Measurements from ENCODE around the gene CYP4F12. TPM values are rescaled to one million over a fixed set of nuclear protein-coding genes. Genes with fewer than 3 reads are reported as not detected.

Gene CYP4F12
- total RNA-seq, 1 experiment from 2014 or later, result not detected

DNA sequence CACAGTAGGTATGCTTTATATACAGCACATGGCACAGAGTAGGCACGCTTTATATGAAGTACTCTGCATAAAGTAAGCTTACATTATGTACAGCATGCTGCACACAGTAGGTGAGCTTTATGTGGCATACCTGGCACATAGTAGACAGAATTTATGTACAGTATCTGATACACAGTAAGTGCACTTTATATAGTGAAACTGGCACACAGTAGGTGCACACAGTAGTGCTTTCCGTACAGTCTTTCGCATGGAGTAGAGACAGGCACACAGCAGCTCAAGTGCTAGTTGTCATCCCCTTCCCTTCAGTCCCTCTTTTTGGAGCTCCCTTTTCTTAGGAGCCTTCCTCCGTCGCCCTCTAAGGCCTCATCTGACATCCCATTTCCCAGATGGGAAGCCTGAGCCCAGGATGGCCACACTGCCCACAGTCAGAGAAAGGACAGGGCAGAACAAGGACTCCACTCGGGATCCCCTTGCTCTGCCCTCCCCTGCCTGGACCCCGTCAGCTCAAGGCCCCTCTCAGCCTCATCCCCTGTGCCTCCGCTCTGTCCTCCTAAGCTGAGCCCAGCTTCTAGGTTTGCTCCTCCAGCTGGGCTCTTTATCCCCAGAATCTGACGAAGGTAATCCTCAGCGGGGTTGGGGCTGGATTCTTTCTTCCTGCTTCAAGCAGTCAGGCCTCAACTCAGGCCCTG, 852 bp upstream of the CYP4F12 start:
- intact Hi-C loops (cut with micrococcal nuclease), result no loop called here
- no peak overlapping the region for H3K27ac ChIP-seq (ENCODE audit: low read length)
- no peak for ATAC-seq

DNA sequence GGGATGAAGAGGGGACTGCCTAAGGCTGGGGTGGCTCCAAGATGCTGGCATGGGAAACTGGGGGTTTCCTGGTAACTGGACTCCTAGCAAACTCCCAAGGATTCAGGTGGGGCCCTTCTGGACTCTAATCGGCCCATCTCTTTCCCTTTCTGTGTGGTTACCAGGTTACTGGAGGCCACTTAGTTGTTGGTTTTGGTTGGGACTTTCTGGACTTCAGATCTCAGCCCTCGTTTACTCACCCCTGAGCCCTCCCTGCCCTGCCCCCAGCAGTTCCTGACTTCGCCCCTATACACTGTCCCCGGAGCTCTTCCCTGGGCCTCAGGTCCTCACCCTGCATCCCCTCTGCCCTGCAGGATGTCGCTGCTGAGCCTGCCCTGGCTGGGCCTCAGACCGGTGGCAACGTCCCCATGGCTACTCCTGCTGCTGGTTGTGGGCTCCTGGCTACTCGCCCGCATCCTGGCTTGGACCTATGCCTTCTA, 328 bp downstream of the CYP4F12 start:
- Histone ChIP-seq H3K9ac (ENCODE audit: low read length) (no peak overlapping the region), H3K9me3 (ENCODE audit: low read length) (no peaks in the 10 kb centered on the region), H2AFZ (ENCODE audit: low read length) (no peak overlapping the region), H3K79me2 (ENCODE audit: low read length) (no peaks in the 10 kb centered on the region), H3K4me2 (ENCODE audit: low read length) (no peak overlapping the region), H3K27ac (ENCODE audit: low read length) (no peak overlapping the region), H3K4me3 (ENCODE audit: low read length) (no peak overlapping the region), H3K9me2 (replicated peaks; ENCODE audit: low read length) (no peaks in the 10 kb centered on the region), H3F3A (ENCODE audit: low read length, unreplicated experiment) (no peaks in the 10 kb centered on the region), H4K20me1 (ENCODE audit: low read length) (no peaks in the 10 kb centered on the region), H3K4me1 (ENCODE audit: insufficient read depth, low read length) (peaks cover 7% of the 10 kb centered on the region; the same call in 1 of the 2 replicates), H3K36me3 (ENCODE audit: low read depth, low read length) (no peaks in the 10 kb centered on the region), H3K27me3 (ENCODE audit: low read length) (no peaks in the 10 kb centered on the region)
- ChIA-PET POLR2A (ENCODE audit: unreplicated experiment) (no interaction called here), CTCF (no interaction called here)
- no peak for DNase-seq
- BruUV-seq (replicated peaks), result no TSS peak
- ATAC-seq, result no peak
- TF ChIP-seq EZH2phosphoT487 (IDR thresholded peaks at IDR 0.05; ENCODE audit: borderline replicate concordance, low read length) (no peak), EZH2 (IDR thresholded peaks at IDR 0.05; ENCODE audit: low read length, unreplicated experiment) (no peak)
- TF ChIP-seq, protein P1, sequence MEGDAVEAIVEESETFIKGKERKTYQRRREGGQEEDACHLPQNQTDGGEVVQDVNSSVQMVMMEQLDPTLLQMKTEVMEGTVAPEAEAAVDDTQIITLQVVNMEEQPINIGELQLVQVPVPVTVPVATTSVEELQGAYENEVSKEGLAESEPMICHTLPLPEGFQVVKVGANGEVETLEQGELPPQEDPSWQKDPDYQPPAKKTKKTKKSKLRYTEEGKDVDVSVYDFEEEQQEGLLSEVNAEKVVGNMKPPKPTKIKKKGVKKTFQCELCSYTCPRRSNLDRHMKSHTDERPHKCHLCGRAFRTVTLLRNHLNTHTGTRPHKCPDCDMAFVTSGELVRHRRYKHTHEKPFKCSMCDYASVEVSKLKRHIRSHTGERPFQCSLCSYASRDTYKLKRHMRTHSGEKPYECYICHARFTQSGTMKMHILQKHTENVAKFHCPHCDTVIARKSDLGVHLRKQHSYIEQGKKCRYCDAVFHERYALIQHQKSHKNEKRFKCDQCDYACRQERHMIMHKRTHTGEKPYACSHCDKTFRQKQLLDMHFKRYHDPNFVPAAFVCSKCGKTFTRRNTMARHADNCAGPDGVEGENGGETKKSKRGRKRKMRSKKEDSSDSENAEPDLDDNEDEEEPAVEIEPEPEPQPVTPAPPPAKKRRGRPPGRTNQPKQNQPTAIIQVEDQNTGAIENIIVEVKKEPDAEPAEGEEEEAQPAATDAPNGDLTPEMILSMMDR (conservative IDR thresholded peaks at IDR 0.05; ENCODE audit: low read depth, low read length), result no peak
- intact Hi-C loops (cut with micrococcal nuclease), result no loop called here

More for the DNA sequence above, 852 bp upstream of the CYP4F12 start:
- POLR2A ChIA-PET (ENCODE audit: unreplicated experiment), result no interaction called here
- Histone ChIP-seq H3K9ac (ENCODE audit: low read length) (no peak overlapping the region), H3K4me1 (ENCODE audit: insufficient read depth, low read length) (peaks cover 7% of the 10 kb centered on the region; the same call in 1 of the 2 replicates), H3K9me2 (replicated peaks; ENCODE audit: low read length) (no peaks in the 10 kb centered on the region), H3K36me3 (ENCODE audit: low read depth, low read length) (no peaks in the 10 kb centered on the region), H3K4me3 (ENCODE audit: low read length) (no peak overlapping the region), H3K27me3 (ENCODE audit: low read length) (no peaks in the 10 kb centered on the region), H4K20me1 (ENCODE audit: low read length) (no peaks in the 10 kb centered on the region), H3K4me2 (ENCODE audit: low read length) (peak overlapping the region; percentile 15; the same call in 1 of the 2 replicates), H2AFZ (ENCODE audit: low read length) (no peak overlapping the region), H3F3A (ENCODE audit: low read length, unreplicated experiment) (no peaks in the 10 kb centered on the region), H3K9me3 (ENCODE audit: low read length) (no peaks in the 10 kb centered on the region), H3K79me2 (ENCODE audit: low read length) (no peaks in the 10 kb centered on the region)
- no peak for TF ChIP-seq EZH2 (IDR thresholded peaks at IDR 0.05; ENCODE audit: low read length, unreplicated experiment)
- no peak for TF ChIP-seq EZH2phosphoT487 (IDR thresholded peaks at IDR 0.05; ENCODE audit: borderline replicate concordance, low read length)
- TF ChIP-seq, protein P1 (conservative IDR thresholded peaks at IDR 0.05; ENCODE audit: low read depth, low read length), result no peak
- CTCF ChIA-PET, result no interaction called here
- BruUV-seq (replicated peaks), result no TSS peak
- no peak for DNase-seq

DNA sequence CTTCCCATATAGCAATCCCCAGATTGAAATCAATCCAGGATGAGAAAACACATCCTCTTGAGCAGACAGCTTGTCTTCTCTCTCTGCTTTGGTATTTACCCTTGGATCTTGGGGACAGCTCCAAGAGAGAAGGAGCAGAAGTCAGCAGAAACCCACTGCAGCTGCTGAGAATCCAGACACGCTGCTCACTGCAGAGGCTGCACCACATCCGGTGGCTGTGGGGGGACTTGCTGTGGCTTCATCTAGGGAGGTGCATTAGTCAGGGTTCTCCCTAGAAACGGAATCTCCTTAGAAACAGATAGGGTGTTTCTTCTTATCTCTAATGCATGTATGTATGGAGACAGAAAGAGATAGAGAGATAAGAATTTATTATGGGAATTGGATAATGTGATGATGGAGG, 2.7 kb downstream of the CYP4F12 start:
- Histone ChIP-seq H3K9ac (ENCODE audit: low read length) (no peak overlapping the region), H3K36me3 (ENCODE audit: low read depth, low read length) (no peaks in the 10 kb centered on the region), H3F3A (ENCODE audit: low read length, unreplicated experiment) (no peaks in the 10 kb centered on the region), H3K9me2 (replicated peaks; ENCODE audit: low read length) (no peaks in the 10 kb centered on the region), H3K4me1 (ENCODE audit: insufficient read depth, low read length) (peaks cover 7% of the 10 kb centered on the region; the same call in 1 of the 2 replicates), H3K27me3 (ENCODE audit: low read length) (no peaks in the 10 kb centered on the region; the same call in 1 of the 2 replicates), H2AFZ (ENCODE audit: low read length) (no peak overlapping the region), H3K79me2 (ENCODE audit: low read length) (no peaks in the 10 kb centered on the region), H4K20me1 (ENCODE audit: low read length) (no peaks in the 10 kb centered on the region), H3K27ac (ENCODE audit: low read length) (no peak overlapping the region), H3K9me3 (ENCODE audit: low read length) (no peaks in the 10 kb centered on the region), H3K4me2 (ENCODE audit: low read length) (no peak overlapping the region), H3K4me3 (ENCODE audit: low read length) (no peak overlapping the region)
- TF ChIP-seq EZH2phosphoT487 (IDR thresholded peaks at IDR 0.05; ENCODE audit: borderline replicate concordance, low read length), result no peak
- TF ChIP-seq, protein P1 (conservative IDR thresholded peaks at IDR 0.05; ENCODE audit: low read depth, low read length), result no peak
- TF ChIP-seq EZH2 (IDR thresholded peaks at IDR 0.05; ENCODE audit: low read length, unreplicated experiment), result no peak
- DNase-seq (no peak), ATAC-seq (no peak)
- BruUV-seq (replicated peaks), result no TSS peak
- intact Hi-C loops (cut with micrococcal nuclease), result no loop called here
- ChIA-PET CTCF (no interaction called here), POLR2A (ENCODE audit: unreplicated experiment) (no interaction called here)
